Measurements from ENCODE around the gene HS6ST2. TPM values are rescaled to one million over a fixed set of nuclear protein-coding genes. Genes with fewer than 3 reads are reported as not detected.

Gene HS6ST2
- total RNA-seq, 4 donors from 2014 or later, result 0.14 to 1.1 TPM; not detected in 2

- Histone ChIP-seq H3K27me3 (no peaks in the 10 kb centered on the region), H3K9me3 (no peaks in the 10 kb centered on the region), H3K27ac (no peak overlapping the region), H3K4me1 (no peaks in the 10 kb centered on the region), H3K36me3 (no peaks in the 10 kb centered on the region), H3K4me3 (no peak overlapping the region)
- WGBS, 2 donors (ENCODE audit: low coverage in 1 of 2), result 54 to 57% methylated on average over 3 to 6 of the region's 6 CpGs
- intact Hi-C loops (cut with DNase I; ENCODE audit: low total_unique reads), result no loop called here
- TF ChIP-seq CTCF (IDR thresholded peaks at IDR 0.05) (no peak), EP300 (IDR thresholded peaks at IDR 0.05; ENCODE audit: low read depth) (no peak), POLR2A (IDR thresholded peaks at IDR 0.05) (no peak), POLR2AphosphoS5 (IDR thresholded peaks at IDR 0.05) (no peak)
- in situ Hi-C loops (cut with MboI; ENCODE audit: low pct_ligation_motif_present in 1 of 4, low pct_unique_long_range_greater_than_20kb in 1 of 4, low sequenced_read_pairs in 3 of 4), result no loop called here
- DNase-seq, result no peak
Measured at GRCh38 chrX:132689612-132690563, 268.5 kb downstream of the HS6ST2 start.

GRCh38 chrX:132685276-132685675 lies 273.2 kb downstream of the HS6ST2 start:
- H3K27ac ChIP-seq, result no peak overlapping the region
- intact Hi-C loops (cut with DNase I; ENCODE audit: low total_unique reads) (no loop called here), in situ Hi-C loops (cut with MboI; ENCODE audit: low pct_ligation_motif_present in 1 of 4, low pct_unique_long_range_greater_than_20kb in 1 of 4, low sequenced_read_pairs in 3 of 4) (no loop called here)
- H3K27me3 ChIP-seq, result no peaks in the 10 kb centered on the region
- TF ChIP-seq POLR2AphosphoS5 (IDR thresholded peaks at IDR 0.05) (no peak), CTCF (IDR thresholded peaks at IDR 0.05) (no peak), EP300 (IDR thresholded peaks at IDR 0.05; ENCODE audit: low read depth) (no peak), POLR2A (IDR thresholded peaks at IDR 0.05) (no peak)
- no peaks in the 10 kb centered on the region for H3K36me3 ChIP-seq
- no peak overlapping the region for H3K4me3 ChIP-seq
- H3K9me3 ChIP-seq, result no peaks in the 10 kb centered on the region
- no peaks in the 10 kb centered on the region for H3K4me1 ChIP-seq
- no peak for DNase-seq
- 77% methylated on average over 4 of the region's 4 CpGs; no CpG with 5 or more reads in 1 of the 2 donors for WGBS, 2 donors (ENCODE audit: low coverage in 1 of 2)

- in situ Hi-C loops (cut with MboI; ENCODE audit: low pct_ligation_motif_present in 1 of 4, low pct_unique_long_range_greater_than_20kb in 1 of 4, low sequenced_read_pairs in 3 of 4), result no loop called here
- Histone ChIP-seq H3K27ac (no peak overlapping the region), H3K4me3 (no peak overlapping the region)
Measured at GRCh38 chrX:132677233-132677716, 281.2 kb downstream of the HS6ST2 start.

More at GRCh38 chrX:132677233-132677716, 281.2 kb downstream of the HS6ST2 start:
- H3K4me1 ChIP-seq, result no peaks in the 10 kb centered on the region
- WGBS, 2 donors (ENCODE audit: low coverage in 1 of 2), result 58% methylated on average over 2 of the region's 2 CpGs; no CpG with 5 or more reads in 1 of the 2 donors
- DNase-seq, result no peak
- no peaks in the 10 kb centered on the region for H3K27me3 ChIP-seq
- H3K9me3 ChIP-seq, result no peaks in the 10 kb centered on the region
- intact Hi-C loops (cut with DNase I; ENCODE audit: low total_unique reads), result no loop called here
- no peak for TF ChIP-seq POLR2AphosphoS5 (IDR thresholded peaks at IDR 0.05)
- TF ChIP-seq POLR2A (IDR thresholded peaks at IDR 0.05), result no peak
- no peak for TF ChIP-seq EP300 (IDR thresholded peaks at IDR 0.05; ENCODE audit: low read depth)
- TF ChIP-seq CTCF (IDR thresholded peaks at IDR 0.05), result no peak
- no peaks in the 10 kb centered on the region for H3K36me3 ChIP-seq
